ENCODE measurements around the gene SUPT16H. TPM values are rescaled to one million over a fixed set of nuclear protein-coding genes. Genes with fewer than 3 reads are reported as not detected.

SUPT16H gene
- polyA plus RNA-seq, 1 donor from 2014 or later: 83.4 TPM

DNA sequence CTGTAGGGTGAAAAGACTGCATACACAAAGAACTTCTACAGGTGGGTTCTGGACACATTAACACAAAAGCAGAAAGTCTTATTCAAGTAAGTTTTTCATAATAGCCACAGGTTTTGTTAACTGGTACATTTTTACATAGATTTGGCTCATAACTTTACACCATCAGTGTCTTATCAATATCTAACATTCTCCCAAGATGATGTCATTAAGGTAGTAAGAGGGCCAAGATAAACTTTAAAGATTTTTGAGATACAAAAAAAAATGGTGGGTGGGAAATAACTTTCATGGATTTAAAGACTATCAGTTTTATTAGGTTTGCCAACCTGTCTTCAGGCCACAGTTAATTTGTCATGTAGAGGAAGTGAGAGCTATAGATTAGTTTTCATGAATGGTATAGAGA lies 1.7 kb downstream of the SUPT16H start:
- TF ChIP-seq SMC3 (conservative IDR thresholded peaks at IDR 0.05; ENCODE audit: poor library complexity): no peak
- TF ChIP-seq MXI1 (conservative IDR thresholded peaks at IDR 0.05; ENCODE audit: poor library complexity, severe bottlenecking): no peak
- TF ChIP-seq POLR2AphosphoS5 (IDR thresholded peaks at IDR 0.05): no peak
- no peak for TF ChIP-seq EZH2 (IDR thresholded peaks at IDR 0.05; ENCODE audit: borderline replicate concordance, insufficient read depth, low read length, poor library complexity, severe bottlenecking)
- TF ChIP-seq, protein P1, sequence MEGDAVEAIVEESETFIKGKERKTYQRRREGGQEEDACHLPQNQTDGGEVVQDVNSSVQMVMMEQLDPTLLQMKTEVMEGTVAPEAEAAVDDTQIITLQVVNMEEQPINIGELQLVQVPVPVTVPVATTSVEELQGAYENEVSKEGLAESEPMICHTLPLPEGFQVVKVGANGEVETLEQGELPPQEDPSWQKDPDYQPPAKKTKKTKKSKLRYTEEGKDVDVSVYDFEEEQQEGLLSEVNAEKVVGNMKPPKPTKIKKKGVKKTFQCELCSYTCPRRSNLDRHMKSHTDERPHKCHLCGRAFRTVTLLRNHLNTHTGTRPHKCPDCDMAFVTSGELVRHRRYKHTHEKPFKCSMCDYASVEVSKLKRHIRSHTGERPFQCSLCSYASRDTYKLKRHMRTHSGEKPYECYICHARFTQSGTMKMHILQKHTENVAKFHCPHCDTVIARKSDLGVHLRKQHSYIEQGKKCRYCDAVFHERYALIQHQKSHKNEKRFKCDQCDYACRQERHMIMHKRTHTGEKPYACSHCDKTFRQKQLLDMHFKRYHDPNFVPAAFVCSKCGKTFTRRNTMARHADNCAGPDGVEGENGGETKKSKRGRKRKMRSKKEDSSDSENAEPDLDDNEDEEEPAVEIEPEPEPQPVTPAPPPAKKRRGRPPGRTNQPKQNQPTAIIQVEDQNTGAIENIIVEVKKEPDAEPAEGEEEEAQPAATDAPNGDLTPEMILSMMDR (IDR thresholded peaks at IDR 0.05; ENCODE audit: poor library complexity, severe bottlenecking): no peak
- no peaks in the 10 kb centered on the region for H3K27me3 ChIP-seq (ENCODE audit: insufficient read depth, low read depth, low read length)
- no peak overlapping the region for H2AFZ ChIP-seq (ENCODE audit: low read depth, low read length)
- peaks cover 4% of the 10 kb centered on the region for H3F3A ChIP-seq (ENCODE audit: insufficient read depth, low read length, poor library complexity, severe bottlenecking)
- no peaks in the 10 kb centered on the region for H3K36me3 ChIP-seq (ENCODE audit: insufficient read depth, low read length)
- no peaks in the 10 kb centered on the region for H3K9me3 ChIP-seq (ENCODE audit: low read length)
- no peaks in the 10 kb centered on the region for H3K9me2 ChIP-seq (ENCODE audit: insufficient read depth, low read length)
- H3K9ac ChIP-seq (ENCODE audit: low read length): peak overlapping the region; percentile 91
- H4K20me1 ChIP-seq (ENCODE audit: insufficient read depth): peaks cover 5% of the 10 kb centered on the region
- peak overlapping the region; percentile 95 for H3K4me3 ChIP-seq (ENCODE audit: low read length)
- no peak overlapping the region for H3K27ac ChIP-seq (ENCODE audit: low read length)
- H3K79me2 ChIP-seq (replicated peaks; ENCODE audit: insufficient read depth, low read length): peaks cover 63% of the 10 kb centered on the region
- peak overlapping the region; percentile 89 for H3K4me2 ChIP-seq (ENCODE audit: low read length)

DNA sequence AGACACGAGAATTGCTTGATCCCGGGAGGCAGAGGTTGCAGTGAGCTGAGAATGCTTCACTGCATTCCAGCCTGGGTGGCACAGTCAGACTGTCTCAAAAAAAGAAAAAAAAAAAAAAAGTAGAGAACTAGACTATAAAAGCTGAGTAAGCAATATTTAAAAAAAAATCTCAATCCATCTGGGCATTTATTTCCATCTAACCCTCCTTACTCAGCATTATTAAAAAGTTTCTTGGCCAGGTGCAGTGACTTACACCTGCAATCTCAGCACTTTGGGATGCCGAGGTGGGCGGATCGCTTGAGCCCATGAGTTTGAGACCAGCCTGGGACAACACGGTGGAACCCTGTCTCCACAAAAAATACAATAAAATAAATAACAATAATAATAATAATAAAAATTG lies 4.5 kb downstream of the SUPT16H start:
- Histone ChIP-seq H3K4me3 (ENCODE audit: low read length) (no peak overlapping the region), H3K27me3 (ENCODE audit: insufficient read depth, low read depth, low read length) (no peaks in the 10 kb centered on the region), H3K4me2 (ENCODE audit: low read length) (no peak overlapping the region), H3K9me2 (ENCODE audit: insufficient read depth, low read length) (no peaks in the 10 kb centered on the region), H3K27ac (ENCODE audit: low read length) (no peak overlapping the region), H3K9me3 (ENCODE audit: low read length) (no peaks in the 10 kb centered on the region), H3F3A (ENCODE audit: insufficient read depth, low read length, poor library complexity, severe bottlenecking) (peaks cover 4% of the 10 kb centered on the region), H3K79me2 (replicated peaks; ENCODE audit: insufficient read depth, low read length) (peaks cover 77% of the 10 kb centered on the region), H3K9ac (ENCODE audit: low read length) (no peak overlapping the region), H3K36me3 (ENCODE audit: insufficient read depth, low read length) (no peaks in the 10 kb centered on the region), H4K20me1 (ENCODE audit: insufficient read depth) (peaks cover 5% of the 10 kb centered on the region), H2AFZ (ENCODE audit: low read depth, low read length) (no peak overlapping the region)
- TF ChIP-seq, protein P2, sequence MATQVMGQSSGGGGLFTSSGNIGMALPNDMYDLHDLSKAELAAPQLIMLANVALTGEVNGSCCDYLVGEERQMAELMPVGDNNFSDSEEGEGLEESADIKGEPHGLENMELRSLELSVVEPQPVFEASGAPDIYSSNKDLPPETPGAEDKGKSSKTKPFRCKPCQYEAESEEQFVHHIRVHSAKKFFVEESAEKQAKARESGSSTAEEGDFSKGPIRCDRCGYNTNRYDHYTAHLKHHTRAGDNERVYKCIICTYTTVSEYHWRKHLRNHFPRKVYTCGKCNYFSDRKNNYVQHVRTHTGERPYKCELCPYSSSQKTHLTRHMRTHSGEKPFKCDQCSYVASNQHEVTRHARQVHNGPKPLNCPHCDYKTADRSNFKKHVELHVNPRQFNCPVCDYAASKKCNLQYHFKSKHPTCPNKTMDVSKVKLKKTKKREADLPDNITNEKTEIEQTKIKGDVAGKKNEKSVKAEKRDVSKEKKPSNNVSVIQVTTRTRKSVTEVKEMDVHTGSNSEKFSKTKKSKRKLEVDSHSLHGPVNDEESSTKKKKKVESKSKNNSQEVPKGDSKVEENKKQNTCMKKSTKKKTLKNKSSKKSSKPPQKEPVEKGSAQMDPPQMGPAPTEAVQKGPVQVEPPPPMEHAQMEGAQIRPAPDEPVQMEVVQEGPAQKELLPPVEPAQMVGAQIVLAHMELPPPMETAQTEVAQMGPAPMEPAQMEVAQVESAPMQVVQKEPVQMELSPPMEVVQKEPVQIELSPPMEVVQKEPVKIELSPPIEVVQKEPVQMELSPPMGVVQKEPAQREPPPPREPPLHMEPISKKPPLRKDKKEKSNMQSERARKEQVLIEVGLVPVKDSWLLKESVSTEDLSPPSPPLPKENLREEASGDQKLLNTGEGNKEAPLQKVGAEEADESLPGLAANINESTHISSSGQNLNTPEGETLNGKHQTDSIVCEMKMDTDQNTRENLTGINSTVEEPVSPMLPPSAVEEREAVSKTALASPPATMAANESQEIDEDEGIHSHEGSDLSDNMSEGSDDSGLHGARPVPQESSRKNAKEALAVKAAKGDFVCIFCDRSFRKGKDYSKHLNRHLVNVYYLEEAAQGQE (IDR thresholded peaks at IDR 0.05; ENCODE audit: borderline replicate concordance): no peak
- no peak for TF ChIP-seq EP300 (conservative IDR thresholded peaks at IDR 0.05; ENCODE audit: poor library complexity, severe bottlenecking)
- no peak for TF ChIP-seq TAF1 (IDR thresholded peaks at IDR 0.05; ENCODE audit: low read depth)
- TF ChIP-seq, protein P1 (IDR thresholded peaks at IDR 0.05; ENCODE audit: poor library complexity, severe bottlenecking): no peak
- TF ChIP-seq RAD21 (conservative IDR thresholded peaks at IDR 0.05): no peak
- TF ChIP-seq POLR2AphosphoS5 (IDR thresholded peaks at IDR 0.05): no peak
- TF ChIP-seq SMC3 (conservative IDR thresholded peaks at IDR 0.05; ENCODE audit: poor library complexity): no peak
- TF ChIP-seq EZH2 (IDR thresholded peaks at IDR 0.05; ENCODE audit: borderline replicate concordance, insufficient read depth, low read length, poor library complexity, severe bottlenecking): no peak
- no peak for TF ChIP-seq MXI1 (conservative IDR thresholded peaks at IDR 0.05; ENCODE audit: poor library complexity, severe bottlenecking)
